ENCODE measurements around the gene PHC2. TPM values are rescaled to one million over a fixed set of nuclear protein-coding genes. Genes with fewer than 3 reads are reported as not detected.

The PHC2 gene
- total RNA-seq, 1 experiment from 2014 or later = 9.4 TPM

DNA sequence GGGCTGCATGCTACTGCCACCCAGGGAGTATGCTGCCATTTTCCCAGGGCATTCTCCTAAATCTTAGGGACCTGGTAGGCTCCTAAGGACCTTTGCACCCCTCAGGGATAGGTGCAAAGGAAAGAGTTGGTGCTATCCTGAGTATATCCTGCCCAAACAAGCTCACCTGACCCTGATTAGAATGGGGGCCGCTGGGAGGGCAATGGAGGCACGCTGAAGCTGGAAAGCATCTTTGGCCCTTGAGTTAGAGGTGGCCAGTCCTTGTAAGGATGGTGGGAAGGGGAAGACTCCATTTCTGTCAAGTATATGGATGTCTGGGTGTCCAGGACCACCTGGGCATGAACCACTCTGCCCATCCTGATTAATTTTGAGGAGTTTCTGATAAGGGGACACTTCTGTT lies 61.1 kb downstream of the PHC2 start:
- Histone ChIP-seq H3K79me1 (ENCODE audit: insufficient read depth, low read depth, low read length, poor library complexity, severe bottlenecking) (no peaks in the 10 kb centered on the region), H2AK5ac (ENCODE audit: insufficient read length, low read length) (no peak overlapping the region), H2BK5ac (ENCODE audit: insufficient read length, low read length) (no peak overlapping the region), H3K4ac (ENCODE audit: low read depth, low read length) (no peak overlapping the region), H2BK120ac (ENCODE audit: low read depth, low read length, poor library complexity, severe bottlenecking) (no peak overlapping the region), H3K27ac (ENCODE audit: insufficient read length, low read depth, low read length) (no peak overlapping the region), H2AFZ (ENCODE audit: low read length) (no peak overlapping the region), H3K18ac (ENCODE audit: insufficient read length, low read depth, low read length) (no peak overlapping the region), H4K5ac (ENCODE audit: insufficient read length, low read depth, low read length) (no peak overlapping the region), H2BK15ac (ENCODE audit: low read depth, low read length) (no peak overlapping the region), H2BK12ac (ENCODE audit: insufficient read length, low read depth, low read length) (no peak overlapping the region), H3K4me1 (ENCODE audit: insufficient read depth, low read length) (0 out of 2 replicates have a peak, but pooled peaks cover under 1% of the 10 kb centered on the region), H3K23me2 (ENCODE audit: insufficient read length, low read depth, low read length, poor library complexity, severe bottlenecking) (no peaks in the 10 kb centered on the region), H4K91ac (ENCODE audit: insufficient read length, low read depth, low read length) (no peak overlapping the region), H4K20me1 (ENCODE audit: control insufficient read depth, insufficient read depth, insufficient read length) (no peaks in the 10 kb centered on the region), H3K79me2 (ENCODE audit: insufficient read depth, low read length) (no peaks in the 10 kb centered on the region), H3T11ph (ENCODE audit: low read length) (no peak overlapping the region), H3K56ac (ENCODE audit: insufficient read length, low read depth, low read length) (no peak overlapping the region), H3K14ac (ENCODE audit: insufficient read depth, low read length) (no peak overlapping the region), H3K9ac (ENCODE audit: extremely low read depth, insufficient read length, low read length) (no peak overlapping the region), H4K8ac (replicated peaks; ENCODE audit: insufficient read length, low read depth, low read length) (no peak overlapping the region), H3K9me3 (ENCODE audit: control insufficient read depth, low read depth, low read length) (no peaks in the 10 kb centered on the region), H2BK20ac (ENCODE audit: low read depth, low read length, poor library complexity, severe bottlenecking) (no peak overlapping the region), H3K27me3 (ENCODE audit: insufficient read depth, low read length) (no peaks in the 10 kb centered on the region), H3K23ac (ENCODE audit: insufficient read length, low read depth, low read length) (no peak overlapping the region), H3K4me2 (ENCODE audit: insufficient read depth, insufficient read length, low read length) (no peak overlapping the region)
- peaks cover 0 to 3% (median 0%) of the 10 kb centered on the region in 3 experiments; a peak in 1 of 7 replicates for H3K36me3 Mint-ChIP-seq (ENCODE audit: insufficient read depth in 1 of 3, low read depth in 3 of 3)
- TF ChIP-seq, protein P1, sequence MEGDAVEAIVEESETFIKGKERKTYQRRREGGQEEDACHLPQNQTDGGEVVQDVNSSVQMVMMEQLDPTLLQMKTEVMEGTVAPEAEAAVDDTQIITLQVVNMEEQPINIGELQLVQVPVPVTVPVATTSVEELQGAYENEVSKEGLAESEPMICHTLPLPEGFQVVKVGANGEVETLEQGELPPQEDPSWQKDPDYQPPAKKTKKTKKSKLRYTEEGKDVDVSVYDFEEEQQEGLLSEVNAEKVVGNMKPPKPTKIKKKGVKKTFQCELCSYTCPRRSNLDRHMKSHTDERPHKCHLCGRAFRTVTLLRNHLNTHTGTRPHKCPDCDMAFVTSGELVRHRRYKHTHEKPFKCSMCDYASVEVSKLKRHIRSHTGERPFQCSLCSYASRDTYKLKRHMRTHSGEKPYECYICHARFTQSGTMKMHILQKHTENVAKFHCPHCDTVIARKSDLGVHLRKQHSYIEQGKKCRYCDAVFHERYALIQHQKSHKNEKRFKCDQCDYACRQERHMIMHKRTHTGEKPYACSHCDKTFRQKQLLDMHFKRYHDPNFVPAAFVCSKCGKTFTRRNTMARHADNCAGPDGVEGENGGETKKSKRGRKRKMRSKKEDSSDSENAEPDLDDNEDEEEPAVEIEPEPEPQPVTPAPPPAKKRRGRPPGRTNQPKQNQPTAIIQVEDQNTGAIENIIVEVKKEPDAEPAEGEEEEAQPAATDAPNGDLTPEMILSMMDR (conservative IDR thresholded peaks at IDR 0.05) = no peak
- peaks cover 15% of the 10 kb centered on the region for H3K27me3 Mint-ChIP-seq (ENCODE audit: low read depth)
- H3K4me3 Mint-ChIP-seq = no peak overlapping the region
- WGBS (ENCODE audit: extremely low coverage, insufficient read length, low lambda C conversion rate) = no CpG with 5 or more reads among the region's 2 CpGs
- no peak overlapping the region for H3K27ac Mint-ChIP-seq
- peaks cover 20 to 32% of the 10 kb centered on the region in 2 experiments for H3K4me1 Mint-ChIP-seq
- DNase-seq = no peak
- peaks cover 0 to 2% of the 10 kb centered on the region in 2 experiments; a peak in 1 of 5 replicates for H3K9me3 Mint-ChIP-seq

Data from H9 (cell line).